ENCODE measurements around the gene GGT1. TPM values are rescaled to one million over a fixed set of nuclear protein-coding genes. Genes with fewer than 3 reads are reported as not detected.
"Not testable (repeated sequence)": the region's sequence is repeated elsewhere in the genome, so short reads cannot be mapped to it uniquely, and the experiment has no call there.

GGT1 gene
- total RNA-seq, 1 donor from 2014 or later, result 2.5 TPM

DNA sequence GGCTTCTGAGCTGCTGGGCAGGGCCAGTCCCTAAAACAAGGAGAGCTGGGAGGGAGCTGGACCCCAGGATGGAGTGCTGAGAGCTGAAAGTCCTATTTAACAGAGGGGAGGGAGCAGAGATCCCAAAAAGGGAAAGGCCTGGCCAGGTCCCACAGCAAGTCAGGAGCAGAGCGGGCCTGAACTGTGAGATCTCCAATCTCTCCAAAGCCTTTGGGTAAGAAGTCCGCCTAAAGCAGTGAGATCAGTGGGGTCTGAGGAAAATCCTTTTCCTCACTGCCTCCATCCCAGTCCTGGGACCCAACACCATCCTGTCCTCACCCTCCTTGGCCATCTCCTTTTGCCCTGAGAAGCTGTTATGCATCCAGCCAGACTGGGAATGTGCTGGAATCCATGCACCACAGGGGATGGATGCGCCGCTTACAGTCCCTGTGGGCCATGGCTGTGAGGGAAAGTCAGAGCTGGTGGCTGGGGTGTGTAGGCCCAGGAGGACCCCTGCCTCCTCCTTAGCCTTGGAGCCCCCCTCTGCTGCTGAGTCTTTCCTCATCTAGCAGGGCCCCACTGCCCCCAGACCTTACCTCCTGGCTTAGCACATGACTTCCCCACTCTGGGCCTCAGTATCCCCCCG, 18.7 kb upstream of the GGT1 start:
- DNase-seq, result no peak

DNA sequence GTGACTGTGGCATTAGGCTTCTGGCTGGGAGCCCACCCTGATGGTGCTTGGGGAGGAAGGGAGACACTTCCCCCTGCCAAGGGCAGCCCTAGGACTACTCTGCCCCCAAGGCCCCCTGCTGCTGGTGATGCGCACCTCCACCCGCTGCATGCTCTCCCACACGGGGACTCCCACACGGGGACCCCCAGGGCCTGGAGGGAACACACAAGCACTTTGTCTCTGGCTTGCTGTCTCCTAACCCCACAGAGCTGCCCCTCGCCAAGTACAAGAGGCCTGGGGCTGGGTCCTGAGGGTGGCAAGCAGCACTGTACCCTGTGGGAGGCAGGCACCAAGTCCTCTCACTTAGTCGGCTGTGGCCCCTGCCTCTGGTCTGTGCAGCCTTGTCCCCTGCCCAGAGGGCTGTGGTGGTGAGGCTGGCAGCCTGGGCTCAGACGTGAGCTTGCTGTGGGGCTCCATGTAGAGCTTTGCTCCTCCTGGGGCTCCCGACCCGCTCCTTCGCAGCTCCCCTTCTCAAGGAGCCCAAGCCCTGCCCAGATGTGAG, 18.1 kb upstream of the GGT1 start:
- DNase-seq, result no peak

DNA sequence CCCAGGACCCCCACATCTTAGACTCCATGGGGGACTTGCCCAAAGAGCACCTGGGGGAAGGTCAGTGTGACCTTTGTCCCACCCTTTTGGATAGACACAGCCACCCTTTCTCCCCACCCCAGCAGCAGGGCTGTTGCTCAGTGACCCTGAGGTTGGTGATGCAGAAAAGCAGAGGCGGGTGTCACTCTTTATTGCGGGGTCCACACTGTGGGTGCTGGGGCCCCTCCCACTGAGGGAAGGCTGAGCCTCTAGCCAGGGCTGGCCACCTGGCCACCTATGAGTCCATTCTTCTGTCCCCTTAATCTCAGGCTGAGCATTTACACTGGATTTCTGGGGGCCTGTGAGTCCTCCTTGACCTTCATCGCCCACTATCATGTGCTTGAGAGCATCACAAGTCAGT, 17.5 kb upstream of the GGT1 start:
- no peak for DNase-seq

DNA sequence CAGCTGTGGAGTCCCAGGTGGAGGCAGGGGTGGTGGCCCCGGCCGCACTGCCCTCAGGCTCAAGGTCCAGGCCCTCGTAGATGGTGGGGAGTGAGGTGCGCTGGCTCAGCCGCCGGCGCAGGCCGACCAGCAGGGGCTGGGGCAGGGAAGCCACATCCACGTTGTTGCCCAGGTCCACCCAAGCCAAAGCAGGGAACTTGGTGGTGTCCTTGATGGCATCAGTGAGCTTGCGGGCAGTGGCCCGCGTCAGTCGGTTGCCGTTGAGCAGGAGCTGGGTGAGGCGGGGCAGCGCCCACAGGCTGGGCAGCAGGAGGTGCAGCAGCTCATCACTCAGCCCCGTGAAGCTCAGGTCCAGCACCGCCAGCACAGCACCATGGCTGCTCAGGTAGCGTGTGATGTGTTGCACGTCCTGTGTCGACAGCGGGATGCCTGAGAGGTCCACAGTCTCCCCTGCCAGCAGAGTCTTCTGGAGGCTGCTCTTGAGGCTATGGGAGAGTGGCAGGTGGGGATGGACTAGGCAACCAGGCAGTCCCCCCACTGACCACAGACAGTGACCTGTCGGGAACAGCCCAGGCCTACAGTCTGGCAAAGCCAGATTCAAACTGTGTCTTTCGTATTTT, 17.0 kb upstream of the GGT1 start:
- DNase-seq, result no peak

DNA sequence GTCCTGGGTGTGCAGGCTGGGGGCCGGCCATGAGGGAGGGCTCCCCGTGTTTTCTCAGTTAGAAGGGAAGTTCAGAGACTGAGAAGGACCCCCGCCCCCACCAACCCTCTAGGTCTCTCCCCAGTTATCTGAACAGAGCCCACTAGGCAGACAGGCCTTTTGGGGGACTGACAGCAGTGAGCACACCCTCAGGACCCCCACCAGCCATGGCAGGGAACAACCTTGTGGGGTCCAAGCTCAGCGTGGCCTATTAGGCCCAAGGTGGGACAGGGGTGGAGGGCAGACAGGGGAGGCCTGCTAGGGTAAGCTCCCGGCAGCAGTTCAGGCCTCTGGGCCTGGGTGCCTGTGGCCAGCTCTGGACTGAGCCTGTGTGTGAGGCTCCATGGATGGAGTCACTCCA, 15.7 kb upstream of the GGT1 start:
- DNase-seq, result no peak

DNA sequence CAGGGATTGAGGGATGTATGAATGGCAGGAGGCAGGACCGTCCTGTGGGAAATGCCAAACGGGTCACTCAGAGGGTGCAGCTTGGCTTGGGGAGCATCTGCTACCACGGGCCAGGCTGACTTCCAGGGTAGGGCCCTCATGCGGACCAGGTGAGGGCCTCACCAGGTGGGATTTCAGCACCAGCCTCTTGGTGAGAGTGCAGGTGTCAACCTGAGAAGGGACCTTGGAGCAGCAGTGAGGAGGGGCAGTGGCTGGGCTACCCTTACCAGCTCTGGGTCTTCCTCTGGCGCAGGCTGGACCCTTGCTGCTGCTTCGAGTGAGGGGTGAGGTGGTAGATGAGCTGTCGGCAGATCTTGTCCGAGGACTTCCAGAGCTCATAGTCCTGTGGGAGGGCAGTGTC, 15.0 kb upstream of the GGT1 start:
- DNase-seq, result no peak

DNA sequence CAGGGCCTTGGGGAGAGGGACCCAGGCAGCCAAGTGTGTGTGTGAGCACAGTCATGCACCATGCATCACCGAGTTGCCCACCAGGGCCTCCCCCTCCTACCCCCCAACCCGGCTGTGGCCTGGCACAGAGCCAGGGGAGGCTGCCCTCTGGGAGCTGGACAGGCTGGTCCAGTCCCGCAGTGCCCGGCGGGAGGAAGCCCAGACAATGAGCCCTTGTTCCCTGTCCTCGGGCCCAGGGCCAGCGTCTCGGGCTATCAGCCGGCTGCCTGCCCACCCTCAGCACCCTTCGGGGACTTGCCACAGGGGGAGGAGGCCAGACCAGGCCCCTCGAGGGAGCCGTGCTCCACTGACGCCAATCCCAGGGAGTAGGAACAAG, 14.6 kb upstream of the GGT1 start:
- no peak for DNase-seq

DNA sequence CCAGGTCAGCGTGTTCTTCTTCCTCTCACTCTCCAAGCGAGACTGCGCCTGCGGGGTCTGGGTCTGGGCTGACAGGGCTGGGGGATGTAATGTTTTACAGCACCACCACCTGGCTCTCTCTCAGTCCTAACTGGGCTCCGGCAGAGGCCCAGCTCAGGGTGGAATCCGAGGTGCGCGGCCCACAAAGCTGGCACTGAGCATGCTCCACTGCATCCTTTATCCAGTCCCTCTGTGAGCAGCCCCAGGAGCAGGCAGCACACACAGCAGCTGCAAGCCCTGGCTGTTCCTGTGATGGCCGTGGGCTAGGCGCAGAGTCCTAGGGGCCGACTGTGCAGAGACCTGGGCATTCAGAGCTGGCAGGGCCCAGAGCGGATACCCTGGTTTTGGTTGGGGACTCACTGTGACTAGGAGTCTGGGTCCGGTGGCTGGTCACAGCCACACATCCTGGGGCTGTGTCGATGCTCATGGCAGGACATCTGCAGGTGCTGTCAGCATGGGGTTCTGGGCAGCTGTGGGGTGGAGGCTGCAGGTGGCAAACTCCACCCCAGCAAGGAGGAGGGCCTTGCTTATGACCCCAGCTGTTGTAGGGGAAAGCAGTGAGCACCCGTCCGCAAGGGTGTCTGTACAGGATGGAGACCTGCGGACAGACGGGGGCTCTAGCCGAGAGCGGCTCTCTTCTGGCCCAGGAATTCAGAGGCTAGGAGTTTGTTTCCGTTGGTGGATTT, 14.1 kb upstream of the GGT1 start:
- DNase-seq, result no peak

DNA sequence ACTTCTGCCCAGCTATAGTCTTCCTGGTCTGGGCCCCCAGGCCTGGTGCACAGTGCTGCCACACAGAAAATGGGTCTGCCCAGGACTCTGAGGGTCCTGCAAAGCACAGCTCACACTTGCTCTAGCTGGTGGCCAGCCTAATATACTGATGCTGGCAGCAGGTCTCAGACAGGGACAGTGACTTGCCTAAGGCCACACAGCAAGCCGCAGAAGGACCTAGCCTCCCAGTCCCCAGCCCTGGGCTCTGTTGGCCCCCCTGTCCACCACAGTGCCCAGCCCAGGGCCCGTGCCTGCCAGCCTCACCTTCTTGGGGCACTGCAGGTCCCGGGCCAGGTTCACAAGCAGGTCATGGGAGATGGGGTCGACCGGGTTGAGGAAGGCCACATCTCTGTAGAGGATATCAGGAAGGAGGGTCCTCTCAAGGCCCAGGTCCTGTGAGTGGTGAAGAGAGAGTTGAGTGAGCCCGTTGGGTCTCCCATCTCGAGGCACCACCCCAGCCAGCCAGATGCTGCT, 13.4 kb upstream of the GGT1 start:
- no peak for DNase-seq

DNA sequence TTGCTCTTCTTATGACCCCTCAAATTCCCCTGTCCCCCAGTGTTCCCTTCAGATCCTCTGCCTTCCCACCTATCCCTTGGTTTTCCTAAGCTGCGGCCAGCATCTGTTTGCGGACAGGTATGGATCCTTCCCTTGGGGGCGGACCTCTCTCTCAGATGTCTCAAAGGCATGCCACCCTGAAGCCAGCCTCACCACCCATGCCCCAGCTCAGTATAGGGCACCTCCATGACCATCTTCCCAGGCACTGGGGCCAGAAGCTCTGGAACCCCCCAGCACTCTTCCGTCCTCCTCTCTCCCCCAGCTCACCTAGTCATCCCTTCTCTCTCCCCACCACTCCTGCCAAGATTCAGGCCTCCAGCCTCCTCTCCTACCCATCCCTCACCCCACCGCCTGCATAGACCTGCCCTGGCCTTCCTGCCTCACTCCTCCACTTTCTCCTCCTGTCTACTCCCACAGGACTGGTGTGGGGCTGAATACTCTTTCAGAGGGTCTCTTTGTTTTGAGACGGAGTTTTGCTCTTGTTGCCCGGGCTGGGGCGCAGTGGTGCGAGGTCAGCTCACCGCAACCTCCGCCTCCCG, 12.3 kb upstream of the GGT1 start:
- no peak for DNase-seq

DNA sequence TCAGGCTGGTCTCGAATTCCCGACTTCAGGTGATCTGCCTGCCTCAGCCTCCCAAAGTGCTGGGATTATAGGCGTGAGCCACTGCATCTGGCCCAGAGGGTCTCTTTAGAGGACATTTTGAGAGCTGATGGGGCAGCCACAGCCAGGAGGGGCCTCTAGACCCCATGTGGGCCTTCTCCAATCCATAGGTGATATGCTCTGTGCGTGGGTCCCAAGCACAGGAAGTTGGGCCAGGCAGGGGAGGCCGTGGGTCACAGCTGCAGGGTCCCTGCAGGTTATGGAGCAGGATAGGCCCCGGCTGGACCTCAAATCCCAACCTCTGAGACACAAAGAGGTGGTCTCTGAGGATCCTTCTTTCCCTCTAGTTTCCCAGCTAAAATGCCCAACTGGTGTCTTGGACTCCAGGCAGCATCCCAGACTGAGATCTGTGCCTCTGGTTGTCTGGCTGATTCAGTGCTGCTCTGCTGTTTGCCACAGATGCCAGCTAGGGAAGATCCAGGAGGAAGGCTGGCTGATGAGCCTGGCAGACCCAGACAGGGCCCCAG, 11.6 kb upstream of the GGT1 start:
- DNase-seq, result no peak

DNA sequence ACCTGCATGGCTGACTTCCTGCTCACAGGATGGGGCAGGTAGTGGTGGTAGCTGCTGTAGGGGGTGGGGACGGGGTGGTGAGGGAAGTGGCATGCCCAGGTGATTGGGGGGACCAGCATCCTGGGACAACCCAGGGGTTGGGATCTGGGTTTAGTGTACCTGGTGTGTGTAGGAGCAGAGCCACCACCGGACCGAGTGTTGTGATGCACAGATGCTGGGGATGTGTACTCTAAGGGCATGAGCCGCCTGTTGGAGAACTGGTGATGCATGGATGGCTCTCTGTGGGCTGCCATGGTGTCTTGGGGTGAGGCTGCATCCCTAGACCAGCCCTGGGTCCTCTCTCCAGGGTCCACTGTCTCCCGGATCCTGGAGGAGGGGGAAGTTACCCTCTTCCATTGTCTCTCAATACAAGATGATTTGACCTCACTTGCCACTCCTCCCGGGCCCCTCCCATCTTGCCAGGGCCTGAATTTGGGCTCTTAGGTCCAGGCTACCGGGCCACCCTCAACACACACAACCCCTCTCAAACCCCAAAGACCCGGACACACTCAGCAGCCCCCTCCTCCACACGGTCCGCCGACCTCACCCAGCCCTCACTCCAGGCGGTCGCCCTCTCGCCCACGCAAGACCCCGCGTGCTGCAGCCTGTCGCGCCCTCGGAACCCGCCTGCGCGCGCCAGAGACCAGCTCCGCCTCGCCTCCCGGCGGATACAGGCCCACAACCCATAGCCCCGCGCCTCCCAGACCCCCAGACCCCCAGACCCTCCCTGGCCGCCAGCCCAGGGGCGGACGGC, 10.7 kb upstream of the GGT1 start:
- no peak for DNase-seq

DNA sequence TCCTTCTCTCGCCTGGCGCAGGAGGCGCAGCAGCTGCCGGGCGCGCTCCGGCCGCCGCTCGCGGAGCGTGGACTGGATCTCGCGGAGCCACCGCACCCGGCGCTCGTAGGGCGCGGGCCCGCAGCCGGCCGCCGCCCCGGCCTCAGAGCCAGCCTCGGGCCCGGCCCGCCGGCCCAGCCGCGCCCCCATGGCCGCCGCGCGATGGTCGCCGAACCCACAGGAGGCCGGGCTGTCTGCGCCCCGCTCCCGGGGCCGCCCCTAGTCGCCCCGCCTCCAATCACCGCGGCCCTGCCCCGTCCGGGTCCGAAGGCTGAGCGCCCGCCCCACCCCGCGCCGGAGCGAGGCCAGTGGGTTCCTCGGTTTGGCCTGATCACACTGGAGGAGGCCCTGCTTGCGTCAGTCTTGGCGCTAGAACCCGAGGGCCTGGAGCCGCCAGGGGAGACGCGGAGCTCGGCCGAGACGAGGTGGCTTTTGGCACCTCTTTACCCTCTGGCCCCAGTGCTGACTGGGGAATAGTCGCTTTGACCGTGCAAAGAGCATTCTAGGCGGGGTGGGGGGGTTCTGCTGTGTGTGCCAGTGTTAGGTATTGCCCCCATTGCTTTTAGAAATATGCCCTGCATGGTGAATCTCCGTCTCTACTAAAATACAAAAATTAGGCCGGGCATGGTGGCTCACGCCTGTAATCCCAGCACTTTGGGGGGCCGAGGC, 10.0 kb upstream of the GGT1 start, which contains the start of gene LRRC75B:
LRRC75B (minus strand) TSS at position 223 of the 708 bp plus-strand sequence; CDS start at position 189, 34 bp downstream.
- peak; percentile 45 for DNase-seq

DNA sequence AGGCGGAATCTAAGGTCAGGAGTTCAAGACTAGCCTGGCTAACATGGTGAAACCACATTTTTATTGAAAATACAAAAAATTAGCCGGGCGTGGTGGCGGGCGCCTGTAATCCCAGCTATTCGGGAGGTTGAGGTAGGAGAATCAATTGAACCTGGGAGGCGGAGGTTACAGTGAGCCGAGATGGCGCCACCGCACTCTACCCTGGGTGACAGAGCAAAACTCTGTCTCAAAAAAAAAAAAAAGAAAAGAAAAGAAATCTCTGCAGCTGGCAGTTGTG, 9.5 kb upstream of the GGT1 start:
- DNase-seq, result not testable (repeated sequence)

DNA sequence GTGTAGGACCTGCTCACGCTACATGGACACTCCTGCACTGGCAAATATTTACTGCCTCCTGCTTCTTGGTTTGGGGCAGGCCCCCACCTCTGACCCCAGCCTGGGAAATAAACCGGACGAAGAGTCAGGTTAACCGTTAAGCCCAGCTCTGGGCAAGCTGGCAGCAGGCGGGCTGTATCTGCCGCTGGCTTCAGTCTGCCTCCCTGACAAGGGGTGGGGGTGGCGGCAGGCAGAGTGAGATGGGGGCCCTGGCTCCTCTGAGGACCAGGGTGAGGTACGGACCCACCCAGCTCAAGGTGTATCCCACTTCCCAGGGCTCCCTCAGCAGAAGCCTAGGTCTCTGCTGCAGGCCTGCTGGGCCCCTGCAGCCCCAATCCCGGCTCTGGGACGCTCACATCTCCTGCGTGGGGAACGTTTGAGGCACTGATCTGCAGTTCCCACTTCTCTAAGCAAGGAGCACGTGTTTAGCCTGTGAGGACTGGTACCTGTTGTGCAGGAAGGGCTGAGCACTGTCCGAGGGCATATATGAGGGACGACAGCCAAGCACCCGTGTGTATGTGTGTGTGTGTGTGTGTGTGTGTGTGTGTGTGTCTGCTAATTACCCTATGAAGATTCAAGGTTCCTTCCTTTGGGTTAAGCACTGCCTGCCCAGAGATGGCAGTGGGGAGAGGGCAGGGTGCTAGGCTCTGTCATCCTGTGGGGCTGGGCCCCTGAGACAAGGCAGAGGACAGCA, 9.0 kb upstream of the GGT1 start:
- no peak for DNase-seq

DNA sequence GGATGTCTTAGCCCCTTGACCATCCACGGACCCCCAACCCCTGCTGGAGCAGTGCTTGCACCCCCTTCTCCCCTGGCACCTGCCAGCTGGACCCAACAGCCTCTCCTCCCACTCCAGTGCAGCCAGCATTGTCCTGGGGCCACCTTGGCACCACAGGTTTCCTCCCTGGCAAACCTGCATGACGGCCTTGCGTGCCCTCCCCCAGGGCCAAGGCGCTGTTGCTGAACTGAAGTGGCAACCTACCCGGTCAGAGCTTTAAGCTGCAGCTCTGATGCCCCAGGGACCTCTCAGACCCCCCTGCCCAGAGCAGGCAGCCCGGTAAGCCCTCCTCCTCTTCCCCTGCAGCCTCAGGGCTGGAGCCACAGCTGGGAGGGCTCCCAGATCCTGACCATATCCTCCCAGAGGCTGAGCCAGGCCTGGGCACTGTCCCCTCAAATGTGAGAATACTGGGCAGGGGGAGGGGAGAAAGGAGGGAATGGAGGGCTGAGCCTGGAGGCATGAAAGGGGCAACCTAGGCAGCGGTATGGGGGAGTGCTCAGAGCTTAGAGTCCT, 8.3 kb upstream of the GGT1 start:
- no peak for DNase-seq

DNA sequence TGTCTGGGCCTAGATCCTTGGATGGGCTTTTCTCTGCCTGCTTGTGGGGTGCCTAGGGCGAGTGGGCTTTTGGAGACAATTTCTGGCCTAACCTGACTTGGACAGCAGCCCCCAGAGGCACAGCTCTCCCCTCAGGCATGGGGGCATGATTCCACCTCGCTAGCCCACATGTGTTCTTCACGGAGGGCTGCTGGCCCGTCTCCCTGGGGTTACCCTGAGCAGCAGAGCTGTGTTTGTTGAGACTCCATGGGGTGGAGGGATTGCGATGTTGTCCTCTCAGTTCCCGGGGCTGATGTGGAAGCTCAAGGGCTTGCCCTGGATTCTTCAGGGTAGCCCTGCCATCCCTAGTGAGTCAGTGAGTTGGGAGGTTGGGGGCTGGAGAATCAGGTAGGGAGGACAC, 7.8 kb upstream of the GGT1 start:
- no peak for DNase-seq

DNA sequence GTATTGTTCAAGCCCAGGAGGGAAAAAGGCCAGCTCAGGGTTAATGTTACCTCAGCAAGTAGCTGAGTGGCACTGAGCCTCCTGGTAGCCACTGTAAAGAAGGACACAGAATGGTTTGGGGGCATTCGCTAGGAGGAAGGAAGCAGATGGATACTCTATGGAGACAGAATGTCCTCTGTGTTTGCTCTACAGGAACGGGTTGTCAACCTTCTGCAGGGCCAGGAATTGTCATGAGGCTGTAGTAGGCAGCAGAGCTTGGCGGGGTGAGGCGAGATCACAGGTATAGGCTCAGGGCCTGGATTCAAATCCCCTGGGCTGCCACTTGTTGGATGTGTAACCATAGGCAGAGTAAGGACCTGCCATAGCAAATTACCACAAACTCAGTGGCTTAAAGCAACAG, 7.1 kb upstream of the GGT1 start:
- DNase-seq, result no peak

DNA sequence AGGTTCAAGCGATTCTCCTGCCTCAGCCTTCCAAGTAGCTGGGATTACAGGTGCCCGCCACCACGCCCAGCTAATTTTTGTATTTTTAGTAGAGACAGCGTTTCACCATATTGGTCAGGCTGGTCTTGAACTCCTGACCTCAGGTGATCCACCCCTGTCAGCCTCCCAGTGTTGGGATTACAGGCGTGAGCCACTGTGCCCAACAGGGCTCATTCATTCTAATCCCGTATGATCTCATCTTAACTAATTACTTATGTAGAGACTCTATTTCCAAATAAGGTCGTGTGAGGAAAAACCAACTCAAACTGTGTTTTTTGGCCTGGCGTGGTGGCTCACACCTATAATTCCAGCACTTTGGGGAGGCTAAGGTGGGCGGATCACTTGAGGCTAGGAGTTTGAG, 5.9 kb upstream of the GGT1 start:
- not testable (repeated sequence) for DNase-seq

DNA sequence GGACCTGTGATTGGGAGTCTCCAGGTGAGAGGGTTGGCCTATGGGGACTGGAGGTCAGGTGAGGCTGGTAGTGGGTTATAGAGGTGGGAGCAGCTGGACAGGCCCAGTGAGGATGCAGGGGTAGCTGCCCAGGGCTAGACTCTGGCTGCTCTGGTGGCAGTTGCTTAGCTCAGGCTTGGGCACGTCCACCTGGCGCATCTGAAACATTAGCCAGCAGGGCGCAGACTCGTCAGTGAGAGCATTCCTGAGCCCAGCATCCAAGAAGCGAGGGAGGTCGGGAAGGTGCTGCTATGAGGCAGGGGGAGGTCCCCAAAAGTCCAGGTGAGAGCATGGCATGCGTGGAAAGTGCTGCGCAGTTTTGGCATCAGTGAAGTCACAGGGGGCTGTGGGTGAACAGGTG, 3.5 kb upstream of the GGT1 start:
- DNase-seq, result no peak
